Endothelial cell of umbilical vein (primary cell): ENCODE measurements around the gene NATD1. TPM values are rescaled to one million over a fixed set of nuclear protein-coding genes. Genes with fewer than 3 reads are reported as not detected.

Source experiments
- BruUV-seq: library from RNA; stranded (reverse); fragments of 400-500 nt; replicated peaks from 2 replicates; lab custom pipeline; 2021; lab: Mats Ljungman, UMichigan
- CTCF ChIA-PET: fragments of 300-600, 350-600 bp; sonication (Branson Sonifier 250); formaldehyde crosslinking; loops from one replicate; lab custom pipeline; 2021; ENCODE audit warnings: antibody characterized with exemption, inconsistent platforms; lab: Charles Lee
- POLR2A ChIA-PET: fragments of 300-600, 350-600 bp; sonication (Branson Sonifier 250); formaldehyde crosslinking; loops from one replicate; lab custom pipeline; 2021; ENCODE audit warnings: antibody characterized with exemption, inconsistent platforms; lab: Charles Lee
- DNase-seq: peaks from one replicate; pipeline ENCODE4 v3.0.0-alpha.2; 2011; ENCODE audit warnings: low read depth, low spot score
- FAIRE-seq: peaks from 2 replicates; lab custom pipeline; 2011; peaks lifted over from hg19 to GRCh38; lab: Jason Lieb, UNC
- H2AFZ ChIP-seq: 2 replicates; pipeline ENCODE4 v1.6.0; 2012; ENCODE audit warnings: low read depth, low read length, control low read depth, inconsistent platforms
- H3K27ac ChIP-seq: 2 replicates; pipeline ENCODE4 v1.5.1; 2011; ENCODE audit warnings: low read depth, mild to moderate bottlenecking, control low read depth, low read length, moderate library complexity; ENCODE audit not compliant: insufficient read depth
- H3K27me3 ChIP-seq, 2 experiments: 2 replicates each; pipeline versions ENCODE4 v1.6.0 to v1.6.1; 2011; ENCODE audit warnings: low read length in 2 of 2, mixed read lengths in 1 of 2; ENCODE audit not compliant: control insufficient read depth in 2 of 2, insufficient read depth in 2 of 2
- H3K36me3 ChIP-seq, 2 experiments: 2 replicates in 1 of 2; 3 replicates in 1 of 2; pipeline ENCODE4 v1.5.1; 2011; ENCODE audit warnings: low read length in 2 of 2, mild to moderate bottlenecking in 1 of 2, moderate library complexity in 1 of 2; ENCODE audit not compliant: control insufficient read depth in 2 of 2, insufficient read depth in 2 of 2; ENCODE audit errors: extremely low read depth in 1 of 2
- H3K4me1 ChIP-seq: 3 replicates; pipeline ENCODE4 v1.5.1; 2011; ENCODE audit warnings: mild to moderate bottlenecking, low read length; ENCODE audit not compliant: control insufficient read depth, insufficient read depth; ENCODE audit errors: extremely low read depth
- H3K4me2 ChIP-seq: 2 replicates; pipeline ENCODE4 v1.6.1; 2011; ENCODE audit warnings: low read length, control low read depth, mixed read lengths; ENCODE audit not compliant: insufficient read depth
- H3K4me3 ChIP-seq, 3 experiments: fragments of 200-600 bp in 1 of 3; sonication (generic), shearing (Covaris generic) in 1 of 3; replicated peaks in 1 of 3; 2 replicates each; pipeline ENCODE4 v1.5.1; 2011 to 2016; ENCODE audit warnings: control low read depth in 3 of 3, low read length in 3 of 3, mild to moderate bottlenecking in 2 of 3, inconsistent platforms in 1 of 3, low read depth in 1 of 3, moderate library complexity in 1 of 3; ENCODE audit not compliant: insufficient read depth in 1 of 3
- H3K79me2 ChIP-seq: 2 replicates; pipeline ENCODE4 v1.6.0; 2012; ENCODE audit warnings: low read length, inconsistent platforms; ENCODE audit not compliant: control insufficient read depth, insufficient read depth
- H3K9ac ChIP-seq: replicated peaks from 2 replicates; pipeline ENCODE3; 2011; ENCODE audit warnings: low read length, control low read depth; ENCODE audit not compliant: insufficient read depth; ENCODE audit errors: extremely low read depth
- H3K9me1 ChIP-seq: replicated peaks from 3 replicates; pipeline ENCODE4 v1.6.0; 2011; ENCODE audit warnings: mild to moderate bottlenecking, low read length; ENCODE audit not compliant: control insufficient read depth, insufficient read depth; ENCODE audit errors: extremely low read depth
- H3K9me3 ChIP-seq: replicated peaks from 2 replicates; pipeline ENCODE4 v1.5.1; 2012; ENCODE audit warnings: low read length, inconsistent platforms; ENCODE audit not compliant: control insufficient read depth, insufficient read depth
- H4K20me1 ChIP-seq: replicated peaks from 2 replicates; pipeline ENCODE3; 2011; ENCODE audit warnings: mild to moderate bottlenecking, low read length; ENCODE audit not compliant: control insufficient read depth, insufficient read depth; ENCODE audit errors: extremely low read depth
- EZH2 ChIP-seq: IDR thresholded peaks from 2 replicates; pipeline ENCODE4 v1.6.1; 2012; ENCODE audit warnings: borderline replicate concordance, low read depth, mild to moderate bottlenecking, moderate library complexity, low read length, inconsistent platforms; ENCODE audit not compliant: severe bottlenecking
- FOS ChIP-seq: IDR thresholded peaks from 2 replicates; pipeline ENCODE4 v1.6.1; 2011; ENCODE audit warnings: mild to moderate bottlenecking, low read length, moderate library complexity, borderline replicate concordance; ENCODE audit not compliant: insufficient read depth
- GATA2 ChIP-seq: IDR thresholded peaks from 2 replicates; pipeline ENCODE4 v1.7.0; 2011; ENCODE audit warnings: low read depth, mild to moderate bottlenecking, moderate library complexity, mixed read lengths, low read length; ENCODE audit not compliant: insufficient read length, insufficient read depth
- JUN ChIP-seq: IDR thresholded peaks from 2 replicates; pipeline ENCODE4 v1.6.1; 2011; ENCODE audit warnings: borderline replicate concordance, low read depth; ENCODE audit not compliant: insufficient read length, insufficient read depth
- MYC ChIP-seq: IDR thresholded peaks from one replicate; pipeline ENCODE4 v1.6.1; 2011; ENCODE audit warnings: mild to moderate bottlenecking, low read depth, low read length
- POLR2A ChIP-seq: IDR thresholded peaks from 2 replicates; pipeline ENCODE4 v1.6.1; 2012; ENCODE audit warnings: low read depth, mild to moderate bottlenecking, control low read depth, low read length
- POLR2AphosphoS5 ChIP-seq: IDR thresholded peaks from 2 replicates; pipeline ENCODE4 v1.6.1; 2012; ENCODE audit warnings: low read depth, mild to moderate bottlenecking, control low read depth, low read length, moderate library complexity; ENCODE audit not compliant: insufficient read depth
- dilution Hi-C: fragments of 300-500 bp; cut with MboI; formaldehyde crosslinking; loops from one replicate; pipeline ENCODE4 v1.15.0; 2019; ENCODE audit warnings: low sequenced_read_pairs; ENCODE audit not compliant: extremely low pct_ligation_motif_present
- intact Hi-C: fragments of 100-400 bp; cut with micrococcal nuclease; formaldehyde crosslinking; loops from one replicate; pipeline ENCODE4 v1.10.0; 2022
- polyA plus RNA-seq, 4 experiments: library from polyadenylated mRNA; depleted of rRNA in 3 of 4; stranded (reverse) in 3 of 4; unstranded in 1 of 4; fragments of >200 nt; gene quantifications; 2 replicates each; pipeline versions ENCODE4 v1.2.1 to v1.2.3, GENCODE V29; 2011 to 2012; ENCODE audit warnings: missing spikeins in 1 of 4
- total RNA-seq: library from RNA; stranded (reverse); gene quantifications from 2 replicates; pipeline ENCODE4 v1.2.3, GENCODE V29; 2021
- TF ChIP-seq, protein P1 (sequence below), 2 donors: IDR thresholded peaks; 1 replicate in 1 of 2; 2 replicates in 1 of 2; pipeline ENCODE4 v1.5.1; 2011; ENCODE audit warnings: low read length in 2 of 2, mild to moderate bottlenecking in 2 of 2, moderate library complexity in 2 of 2, control low read depth in 1 of 2, inconsistent platforms in 1 of 2, low read depth in 1 of 2; ENCODE audit not compliant: insufficient read depth in 1 of 2; ENCODE audit errors: extremely low read depth in 1 of 2
- TF ChIP-seq, protein P2 (sequence below): IDR thresholded peaks from 2 replicates; pipeline ENCODE4 v1.6.1; 2011; ENCODE audit not compliant: insufficient read depth, insufficient read length

NATD1 gene
- total and polyA plus RNA-seq, 2 donors (not counting 3 experiments of a cell fraction or from before 2014, with no cell fraction given), result 7.0 to 7.2 TPM

DNA sequence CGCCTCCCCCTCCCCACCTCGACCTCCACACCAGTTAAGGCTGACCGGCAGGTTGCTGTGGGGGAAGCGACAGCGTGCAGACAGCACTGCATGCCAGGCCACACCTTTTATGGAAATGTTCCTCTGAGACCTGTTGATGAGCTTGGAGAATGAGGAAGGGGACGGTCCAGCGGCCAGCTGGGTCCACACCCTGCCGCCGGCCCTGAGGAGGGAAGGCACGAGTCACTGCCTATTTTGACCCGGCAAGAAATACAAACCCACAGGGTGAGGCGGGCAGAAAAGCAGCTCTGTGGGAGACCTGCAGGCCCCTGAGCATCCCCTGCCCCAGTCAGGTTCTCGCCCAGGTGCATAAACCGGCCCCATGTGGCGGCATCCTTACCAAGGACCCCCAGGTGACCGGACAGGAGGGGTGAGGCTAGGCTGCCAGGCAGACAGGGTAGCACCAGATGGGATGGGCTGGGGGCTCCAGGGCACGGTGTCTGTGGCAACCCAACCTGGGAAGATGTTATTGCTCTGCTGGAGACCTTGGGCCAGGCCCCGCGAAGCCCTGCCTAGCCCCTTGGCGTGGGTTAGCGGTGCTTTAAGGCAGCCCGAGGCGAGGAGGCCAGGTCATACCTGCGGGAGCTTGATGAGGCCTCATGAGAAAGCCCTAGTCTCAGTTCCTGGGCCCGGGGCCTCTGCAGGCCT is 12.7 kb downstream of the NATD1 start:
- Histone ChIP-seq H3K79me2 (no peaks in the 10 kb centered on the region), H3K9me1 (no peaks in the 10 kb centered on the region), H3K27ac (no peak overlapping the region), H3K9me3 (no peaks in the 10 kb centered on the region), H3K36me3 (peaks cover 0 to 3% of the 10 kb centered on the region in 2 experiments), H3K4me2 (no peak overlapping the region), H4K20me1 (no peaks in the 10 kb centered on the region), H3K4me1 (no peaks in the 10 kb centered on the region), H3K9ac (no peak overlapping the region), H3K27me3 (peaks cover 0 to 3% of the 10 kb centered on the region in 2 experiments), H3K4me3 (no peak overlapping the region), H2AFZ (no peak overlapping the region)
- dilution Hi-C loops, result no loop called here
- TF ChIP-seq EZH2 (no peak), JUN (no peak), POLR2A (no peak), POLR2AphosphoS5 (no peak), GATA2 (no peak), FOS (no peak), MYC (no peak)
- TF ChIP-seq, protein P1, sequence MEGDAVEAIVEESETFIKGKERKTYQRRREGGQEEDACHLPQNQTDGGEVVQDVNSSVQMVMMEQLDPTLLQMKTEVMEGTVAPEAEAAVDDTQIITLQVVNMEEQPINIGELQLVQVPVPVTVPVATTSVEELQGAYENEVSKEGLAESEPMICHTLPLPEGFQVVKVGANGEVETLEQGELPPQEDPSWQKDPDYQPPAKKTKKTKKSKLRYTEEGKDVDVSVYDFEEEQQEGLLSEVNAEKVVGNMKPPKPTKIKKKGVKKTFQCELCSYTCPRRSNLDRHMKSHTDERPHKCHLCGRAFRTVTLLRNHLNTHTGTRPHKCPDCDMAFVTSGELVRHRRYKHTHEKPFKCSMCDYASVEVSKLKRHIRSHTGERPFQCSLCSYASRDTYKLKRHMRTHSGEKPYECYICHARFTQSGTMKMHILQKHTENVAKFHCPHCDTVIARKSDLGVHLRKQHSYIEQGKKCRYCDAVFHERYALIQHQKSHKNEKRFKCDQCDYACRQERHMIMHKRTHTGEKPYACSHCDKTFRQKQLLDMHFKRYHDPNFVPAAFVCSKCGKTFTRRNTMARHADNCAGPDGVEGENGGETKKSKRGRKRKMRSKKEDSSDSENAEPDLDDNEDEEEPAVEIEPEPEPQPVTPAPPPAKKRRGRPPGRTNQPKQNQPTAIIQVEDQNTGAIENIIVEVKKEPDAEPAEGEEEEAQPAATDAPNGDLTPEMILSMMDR (IDR thresholded peaks at IDR 0.05; ENCODE audit: extremely low read depth in 1 of 2, insufficient read depth in 1 of 2, low read depth in 1 of 2, low read length in 2 of 2), result no peak
- TF ChIP-seq, protein P2, sequence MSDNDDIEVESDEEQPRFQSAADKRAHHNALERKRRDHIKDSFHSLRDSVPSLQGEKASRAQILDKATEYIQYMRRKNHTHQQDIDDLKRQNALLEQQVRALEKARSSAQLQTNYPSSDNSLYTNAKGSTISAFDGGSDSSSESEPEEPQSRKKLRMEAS, result no peak
- FAIRE-seq, result no peak
- BruUV-seq, result no TSS peak
- intact Hi-C loops, result no loop called here
- CTCF ChIA-PET, result interaction anchor here (0.6 to 3.1 kb wide), 7 partner anchors 10 to 121 kb away, joined by 3 to 20 read pairs (median 5); partner anchors contain the start of gene DHRS7B
- no peak for DNase-seq
- POLR2A ChIA-PET, result no interaction called here
